ENCODE data around the gene CSTPP1.
"Not testable (repeated sequence)": the region's sequence is repeated elsewhere in the genome, so short reads cannot be mapped to it uniquely, and the experiment has no call there.

The CSTPP1 gene

DNA sequence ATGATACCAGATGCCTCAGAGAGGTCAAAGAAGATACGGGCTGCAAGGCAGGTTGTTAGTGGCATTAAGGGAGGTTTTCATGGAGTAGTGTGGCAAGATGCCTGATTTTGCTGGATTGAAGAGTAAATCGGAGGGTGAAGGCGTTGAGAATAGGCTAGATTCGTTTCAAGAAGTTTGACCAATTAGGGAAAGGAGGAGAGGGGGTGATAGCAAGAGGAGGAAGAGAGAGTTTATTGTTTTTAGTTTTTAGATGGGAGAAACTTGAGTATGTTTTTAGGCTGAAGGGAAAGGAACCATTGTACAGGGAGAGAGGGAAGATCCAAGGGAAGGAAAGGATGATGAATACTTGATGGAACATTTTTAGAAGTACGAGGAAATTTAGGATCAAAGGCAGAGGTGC, 16.5 kb downstream of the CSTPP1 start:
- no peak for DNase-seq (ENCODE audit: low read depth)

DNA sequence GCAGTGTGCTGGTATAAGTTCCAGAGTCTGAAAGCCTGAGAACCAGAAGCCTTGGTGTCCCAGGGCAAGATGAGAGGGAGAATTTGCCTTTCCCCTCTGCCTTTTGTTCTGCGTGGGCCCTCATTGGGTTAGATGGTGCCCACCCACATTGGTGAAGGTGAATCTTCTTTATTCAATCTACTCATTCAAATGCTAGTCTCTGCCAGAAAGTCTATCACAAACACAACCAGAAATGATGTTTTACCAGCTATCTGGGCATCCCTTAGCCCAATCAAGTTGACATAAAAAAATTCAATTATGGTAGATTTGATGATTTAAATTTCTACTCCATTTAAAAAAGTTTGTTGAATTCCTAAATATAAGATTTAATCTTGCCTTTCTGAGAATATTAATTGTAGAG, 22.2 kb downstream of the CSTPP1 start:
- no peak for DNase-seq (ENCODE audit: low read depth)

DNA sequence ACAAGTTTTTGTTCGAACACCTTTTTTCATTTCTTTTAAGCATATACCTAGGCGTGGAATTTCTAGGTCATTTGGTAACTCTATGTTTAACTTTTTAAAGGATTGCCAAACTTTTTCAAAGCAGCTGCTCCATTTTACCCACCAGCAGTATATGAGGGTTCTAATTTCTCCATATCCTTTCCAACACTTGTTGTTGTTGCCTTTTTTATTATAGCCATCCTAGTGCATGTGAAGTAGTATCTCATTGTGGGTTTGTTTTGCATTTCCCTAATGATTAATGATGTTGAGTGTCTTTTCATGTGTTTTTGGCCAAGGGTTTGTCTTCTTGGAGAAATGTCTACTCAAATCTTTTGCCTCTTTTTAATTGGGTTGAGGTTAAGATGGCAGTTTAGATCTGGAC, 24.5 kb downstream of the CSTPP1 start:
- no peak for DNase-seq (ENCODE audit: low read depth)

DNA sequence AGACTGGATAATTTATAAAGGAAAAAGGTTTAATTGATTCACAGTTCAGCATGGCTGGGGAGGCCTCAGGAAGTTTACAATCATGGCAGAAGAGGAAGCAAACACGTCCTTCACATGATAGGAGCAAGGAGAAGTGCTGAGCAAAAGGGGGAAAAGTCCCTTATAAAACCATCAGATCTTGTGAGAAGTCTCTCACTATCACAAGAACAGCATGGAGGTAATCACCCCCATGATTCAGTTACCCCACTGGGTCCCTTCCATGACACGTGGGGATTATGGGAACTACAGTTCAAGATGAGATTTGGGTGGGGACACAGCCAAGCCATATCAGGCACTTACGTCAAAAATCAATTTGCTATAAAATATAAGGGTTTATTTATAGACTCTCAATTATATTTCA, 25.3 kb downstream of the CSTPP1 start:
- not testable (repeated sequence) for DNase-seq (ENCODE audit: low read depth)

DNA sequence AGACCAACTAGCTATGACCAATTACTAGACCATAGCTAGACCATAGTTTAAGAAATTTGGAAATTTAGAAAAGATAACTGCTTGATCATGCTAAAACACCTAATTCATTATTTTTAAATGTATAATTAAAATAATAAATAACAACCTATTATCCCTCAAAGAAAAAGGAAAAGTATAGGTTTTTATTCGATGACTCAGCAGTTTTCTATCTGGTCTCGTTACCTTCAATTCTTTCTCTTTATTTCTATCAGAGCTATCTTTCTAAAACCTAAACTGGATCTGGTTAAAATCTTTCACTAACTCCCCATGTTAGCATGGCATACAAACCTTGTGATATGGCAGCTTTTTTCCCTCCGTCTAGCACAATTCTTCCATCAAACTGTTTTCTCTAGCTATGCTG, 27.3 kb downstream of the CSTPP1 start:
- DNase-seq (ENCODE audit: low read depth): no peak

DNA sequence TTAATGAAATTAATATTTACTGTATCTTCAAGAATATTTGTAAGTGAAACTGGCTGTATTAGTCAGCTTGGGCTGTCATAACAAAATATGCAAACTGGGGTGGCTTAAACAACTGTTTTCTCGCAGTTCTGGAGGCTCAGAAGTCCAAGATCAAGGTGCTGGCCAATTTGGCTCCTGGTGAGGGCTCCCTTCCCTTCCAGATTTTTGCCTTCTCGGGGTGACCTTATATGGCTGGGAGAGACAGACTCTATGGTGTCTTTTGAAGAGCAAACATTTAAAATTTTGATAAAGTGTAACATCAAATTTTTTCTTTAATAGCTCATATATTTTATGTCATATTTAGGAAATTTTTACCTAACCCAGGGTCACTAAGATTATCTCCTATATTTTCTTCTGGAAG, 30.2 kb downstream of the CSTPP1 start:
- no peak for DNase-seq (ENCODE audit: low read depth)

DNA sequence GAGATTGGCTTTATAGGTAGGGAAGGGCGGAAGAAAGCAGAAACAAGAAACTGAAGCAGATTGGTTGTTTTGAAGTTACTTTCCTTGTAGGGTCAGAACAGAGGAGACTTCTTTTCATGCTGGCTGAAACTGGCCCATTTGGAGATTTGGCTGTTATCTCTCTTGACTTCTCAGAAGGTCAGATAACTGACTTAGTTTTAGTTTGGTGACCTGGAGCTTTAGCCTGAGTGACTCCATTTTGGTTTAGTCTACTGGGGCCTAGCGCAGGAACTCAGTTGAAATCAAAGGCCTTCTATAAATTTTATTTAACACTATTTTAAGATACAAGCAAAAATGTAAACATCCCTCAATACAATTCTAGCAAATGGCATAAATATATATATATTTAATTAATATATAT, 31.4 kb downstream of the CSTPP1 start:
- no peak for DNase-seq (ENCODE audit: low read depth)

DNA sequence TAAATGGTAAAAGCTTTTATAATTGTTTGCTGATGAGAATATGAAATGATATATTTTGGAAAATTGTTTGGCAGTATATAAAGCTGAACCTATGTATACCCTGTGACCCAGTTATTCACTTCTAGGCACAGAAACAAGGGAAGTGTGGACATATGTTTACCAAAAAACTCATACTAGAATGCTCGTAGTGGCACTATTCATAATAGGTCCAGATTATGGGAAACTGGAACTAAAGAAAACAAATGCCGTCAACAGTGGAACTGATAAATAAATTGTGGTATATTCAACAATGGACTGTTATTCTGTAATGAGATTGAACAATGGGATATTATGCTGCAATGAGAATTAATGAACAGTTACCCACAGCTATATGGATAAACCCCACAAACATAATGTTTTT, 32.8 kb downstream of the CSTPP1 start:
- no peak for DNase-seq (ENCODE audit: low read depth)

DNA sequence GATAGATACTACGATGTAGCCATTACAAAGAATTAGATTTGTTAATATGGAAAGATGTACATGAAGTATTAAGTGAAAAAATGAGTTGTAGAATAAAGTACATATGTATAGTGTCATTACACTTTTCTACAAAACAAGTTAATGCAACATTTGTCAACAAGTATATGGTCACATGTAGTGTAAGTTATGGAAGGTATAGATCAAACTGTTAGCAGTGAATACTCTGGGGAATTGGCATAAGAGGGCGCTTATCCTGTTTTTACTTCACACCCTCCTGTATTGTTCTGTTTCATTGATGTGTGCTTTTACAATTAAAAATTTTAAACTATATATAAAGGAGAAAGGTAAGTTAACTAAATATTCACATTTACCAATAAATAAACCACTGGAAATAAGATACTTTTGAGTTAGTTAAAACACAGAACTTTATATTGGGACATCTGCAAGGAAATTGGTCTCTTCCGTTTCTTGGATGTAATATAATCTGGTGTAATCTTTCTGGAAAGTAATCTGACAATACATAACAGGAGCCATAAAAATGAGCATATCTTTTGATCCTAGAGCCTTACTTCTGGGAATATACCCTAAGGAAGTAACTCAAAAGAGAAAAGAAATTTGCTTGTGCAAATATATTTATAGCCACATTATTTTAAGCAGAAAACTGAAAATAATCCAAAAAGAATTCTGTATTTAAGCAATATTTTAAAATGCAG, 34.5 kb downstream of the CSTPP1 start:
- no peak for DNase-seq (ENCODE audit: low read depth)

DNA sequence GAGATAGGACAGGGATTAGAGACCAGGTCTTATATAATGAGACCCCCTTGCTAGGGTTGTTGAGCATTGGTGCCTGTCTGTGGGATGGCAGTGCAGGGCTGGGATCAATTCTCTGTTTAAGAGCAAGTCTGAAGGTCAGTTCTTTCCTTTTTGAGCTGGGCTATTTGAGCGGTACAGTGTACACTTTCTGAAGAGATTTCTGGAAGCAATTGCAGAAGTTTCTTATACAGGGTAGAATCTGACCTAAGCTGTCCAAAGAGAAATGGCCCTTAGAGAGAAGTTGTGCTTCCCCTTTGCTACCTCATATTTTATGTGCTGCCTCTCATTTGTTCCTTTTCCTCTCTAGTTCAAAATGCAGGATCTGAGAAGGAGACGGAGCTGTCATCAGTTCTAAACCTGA, 35.8 kb downstream of the CSTPP1 start:
- DNase-seq (ENCODE audit: low read depth): no peak

DNA sequence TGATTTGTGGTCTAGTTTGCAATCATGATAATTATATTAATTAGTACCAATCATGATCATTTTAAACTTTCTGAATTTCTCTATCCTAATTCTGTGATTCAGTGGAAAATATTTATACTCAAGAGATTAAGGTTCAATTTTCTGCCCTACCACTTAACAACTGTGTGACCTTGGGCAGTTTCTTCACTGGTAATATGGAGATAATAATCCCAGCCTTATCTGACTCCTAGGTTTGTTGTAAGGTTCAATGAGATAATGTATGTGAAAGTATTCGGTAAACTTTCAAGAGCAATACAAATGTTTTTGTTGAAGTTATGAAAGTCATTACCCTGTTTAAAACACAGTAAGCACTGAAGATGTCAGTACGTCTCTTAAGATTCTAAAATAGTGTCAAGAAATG, 36.3 kb downstream of the CSTPP1 start:
- no peak for DNase-seq (ENCODE audit: low read depth)

DNA sequence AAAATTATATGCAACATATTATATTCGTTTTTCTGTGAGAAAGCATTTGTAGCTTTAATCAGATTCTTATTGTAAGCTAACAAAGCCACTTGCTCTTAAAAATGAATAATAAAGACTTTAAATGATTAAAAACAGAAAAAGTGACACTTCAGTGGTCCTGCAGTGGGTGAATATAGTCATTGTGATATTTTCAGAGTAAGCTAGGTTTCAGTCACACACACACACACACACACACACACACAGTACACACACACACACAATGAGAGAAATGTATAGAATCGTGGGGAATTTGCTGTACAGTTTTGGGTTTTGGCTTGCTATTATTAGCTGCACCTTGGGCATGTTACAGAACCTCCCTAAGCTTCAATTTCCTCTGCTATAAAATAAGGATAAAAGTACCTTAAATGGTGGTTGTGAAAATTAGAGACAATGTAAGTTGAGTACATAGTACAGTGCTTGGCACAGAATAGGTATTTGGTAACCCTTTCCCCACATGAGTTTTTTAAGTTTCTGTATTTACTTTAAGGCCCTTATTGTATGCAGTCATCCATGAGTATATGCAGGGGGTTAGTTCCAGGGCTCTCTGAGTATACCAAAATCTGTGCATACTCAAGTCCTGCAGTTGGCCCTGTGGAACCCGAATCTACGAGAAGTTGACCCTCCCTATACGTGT, 39.8 kb downstream of the CSTPP1 start:
- DNase-seq (ENCODE audit: low read depth): no peak

DNA sequence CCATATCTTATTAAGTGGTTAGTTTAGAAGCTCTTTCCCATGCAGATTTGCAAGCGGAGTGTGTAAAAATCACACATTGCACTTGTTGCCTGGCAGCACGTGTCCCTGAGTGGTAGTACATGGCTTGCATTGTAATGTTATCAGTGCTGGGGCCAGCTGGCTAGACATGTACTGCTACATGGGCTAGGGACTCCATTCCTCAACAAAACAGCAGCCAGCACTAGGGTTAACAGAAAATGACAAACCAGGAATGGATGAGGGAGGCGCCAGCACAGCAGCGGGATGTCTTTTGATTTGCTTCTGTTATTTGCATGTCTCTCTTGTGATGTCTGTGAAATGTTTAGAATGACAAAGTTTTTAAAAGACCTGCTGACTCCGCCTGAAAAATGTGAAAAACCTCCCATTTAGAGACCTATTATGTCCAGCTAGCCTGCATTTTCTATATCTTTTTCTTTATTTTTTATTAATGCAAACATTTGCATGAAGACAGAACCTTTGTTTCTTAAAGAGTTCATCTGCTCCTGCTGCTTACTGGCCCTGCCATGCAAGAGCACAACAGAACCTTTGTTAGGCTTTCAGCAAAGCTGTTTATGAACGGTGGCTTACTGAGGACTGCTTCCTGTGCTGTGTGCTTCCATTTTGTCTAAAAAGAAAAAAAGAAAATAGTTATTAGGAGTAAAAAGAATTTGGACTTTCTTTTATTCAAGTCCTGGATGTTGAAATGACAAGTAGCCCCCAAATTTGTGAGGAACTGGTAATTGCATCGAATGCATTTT, 40.7 kb downstream of the CSTPP1 start:
- no peak for DNase-seq (ENCODE audit: low read depth)

DNA sequence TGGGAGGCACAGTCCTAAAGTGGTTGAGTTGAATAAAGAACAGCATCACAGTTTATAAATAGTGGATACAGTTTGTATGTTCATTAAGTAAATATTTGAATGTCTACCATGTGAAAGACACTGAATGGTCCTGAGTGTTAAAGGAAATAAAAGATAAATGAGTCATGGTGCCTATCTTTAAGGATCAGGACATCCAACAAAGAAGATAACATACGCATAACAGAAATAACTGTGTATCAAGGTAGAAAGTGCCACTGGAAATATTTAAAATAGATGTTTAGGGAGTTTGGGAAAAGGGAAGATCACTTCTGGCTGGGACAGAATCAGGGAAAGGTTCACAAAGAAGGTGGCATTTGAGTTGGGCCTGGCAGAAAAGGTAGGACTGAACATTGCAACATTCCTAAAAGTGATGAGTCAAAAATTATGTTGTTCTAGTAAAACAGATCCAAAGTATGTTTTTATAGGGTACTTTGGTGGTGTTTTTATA, 41.5 kb downstream of the CSTPP1 start:
- DNase-seq (ENCODE audit: low read depth): peak; percentile 67

DNA sequence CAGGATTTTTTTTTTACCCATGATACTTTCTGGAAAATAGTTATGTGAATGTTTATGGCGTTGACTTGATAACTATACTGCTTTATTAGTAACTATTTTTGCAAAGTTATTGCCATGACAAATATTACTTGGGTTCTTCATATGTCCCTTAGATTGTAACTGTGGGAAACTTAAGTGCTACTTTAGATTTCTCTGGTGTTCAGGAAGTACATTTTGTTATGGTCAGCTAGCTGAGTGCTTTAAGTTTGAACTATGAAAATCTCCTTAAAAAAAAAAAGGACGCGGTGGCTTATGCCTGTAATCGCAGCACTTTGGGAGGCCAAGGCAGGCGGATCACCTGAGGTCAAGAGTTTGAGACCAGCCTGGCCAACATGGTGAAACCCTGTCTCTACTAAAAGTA, 42.8 kb downstream of the CSTPP1 start:
- DNase-seq (ENCODE audit: low read depth): no peak

DNA sequence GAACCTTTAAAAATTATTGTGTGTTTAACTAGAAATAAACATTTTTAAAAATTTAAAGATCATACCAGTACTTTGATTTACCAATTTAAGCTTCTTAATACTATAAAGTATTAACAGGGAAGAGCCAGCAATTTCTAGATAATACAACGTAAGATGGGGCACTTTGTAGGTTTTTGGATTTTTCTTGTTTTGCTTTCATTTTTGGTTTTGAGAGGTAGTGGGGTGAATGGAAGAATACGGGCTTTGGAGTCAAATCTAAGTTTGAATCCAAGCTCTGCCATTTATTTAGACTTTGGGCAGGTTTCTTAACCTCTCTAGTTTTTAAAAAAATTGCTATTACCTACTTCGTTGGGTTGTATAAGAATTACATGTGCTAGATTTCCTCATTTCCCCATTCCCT, 44.9 kb downstream of the CSTPP1 start:
- DNase-seq (ENCODE audit: low read depth): no peak

DNA sequence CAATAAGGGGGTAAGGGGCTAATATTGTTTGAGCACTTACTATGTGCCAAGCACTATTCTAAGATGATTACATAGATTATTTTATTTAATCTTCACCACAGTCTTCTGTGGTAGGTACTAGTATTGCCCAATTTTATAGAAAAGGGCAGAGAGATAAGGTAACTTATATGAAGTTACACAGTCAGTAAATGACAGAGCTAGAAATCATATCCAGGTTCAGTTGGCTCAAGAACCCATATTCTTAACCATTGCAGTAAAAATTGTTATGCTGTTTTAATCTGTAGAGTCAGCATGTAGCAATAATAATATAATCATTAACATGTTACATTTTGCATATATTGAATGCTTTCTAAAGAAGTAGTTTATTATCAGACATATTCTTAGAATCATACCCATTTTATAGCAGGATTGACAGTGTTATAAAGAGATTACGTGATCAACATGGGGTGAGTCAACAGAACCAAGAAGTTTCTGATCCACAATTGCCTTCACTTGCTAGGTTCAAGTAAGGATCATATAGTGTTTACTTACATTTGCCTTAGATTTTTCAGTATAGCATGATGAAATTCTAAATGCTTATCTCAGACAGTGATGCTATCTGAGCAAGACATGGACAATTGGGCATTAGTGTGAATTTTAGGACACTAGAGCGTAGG, 46.4 kb downstream of the CSTPP1 start:
- DNase-seq (ENCODE audit: low read depth): no peak

DNA sequence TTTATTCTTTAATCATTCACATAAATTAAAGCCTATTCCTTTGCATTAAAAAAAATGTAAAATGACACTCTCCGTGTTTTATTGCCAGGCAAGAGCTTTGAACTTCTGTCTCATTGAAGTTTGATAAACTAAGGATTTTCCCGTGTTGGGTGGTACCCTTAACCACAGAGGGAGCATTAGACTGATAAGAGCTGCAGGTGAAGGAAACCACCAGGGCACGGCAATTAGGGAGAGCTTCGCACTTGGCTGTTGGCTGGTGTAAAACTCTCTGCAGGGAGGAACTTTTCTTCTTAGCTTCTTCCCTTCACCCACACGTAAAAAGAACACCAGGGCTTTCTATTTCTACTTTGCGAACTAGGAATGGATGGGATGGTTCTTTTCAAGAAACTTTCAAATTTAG, 47.0 kb downstream of the CSTPP1 start:
- DNase-seq (ENCODE audit: low read depth): no peak

DNA sequence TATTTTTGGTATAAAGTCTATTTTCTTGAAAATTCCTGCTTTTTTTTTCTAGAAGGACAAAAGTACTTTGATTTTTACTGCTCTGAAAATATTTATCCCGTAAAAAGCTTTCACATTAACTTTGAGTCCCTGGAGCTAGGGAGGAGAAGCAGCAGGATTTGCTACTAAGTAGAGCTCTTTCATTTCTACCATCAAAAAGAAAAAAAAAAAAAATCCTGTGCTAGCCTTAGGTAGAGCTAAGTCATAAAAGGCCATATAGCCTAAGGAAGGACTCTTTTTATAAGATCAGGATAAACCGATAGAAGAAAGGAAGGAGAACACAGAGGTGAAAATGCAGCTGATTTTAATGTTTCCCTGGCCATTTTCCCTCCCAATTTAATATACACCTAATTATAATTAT, 48.0 kb downstream of the CSTPP1 start:
- DNase-seq (ENCODE audit: low read depth): no peak

DNA sequence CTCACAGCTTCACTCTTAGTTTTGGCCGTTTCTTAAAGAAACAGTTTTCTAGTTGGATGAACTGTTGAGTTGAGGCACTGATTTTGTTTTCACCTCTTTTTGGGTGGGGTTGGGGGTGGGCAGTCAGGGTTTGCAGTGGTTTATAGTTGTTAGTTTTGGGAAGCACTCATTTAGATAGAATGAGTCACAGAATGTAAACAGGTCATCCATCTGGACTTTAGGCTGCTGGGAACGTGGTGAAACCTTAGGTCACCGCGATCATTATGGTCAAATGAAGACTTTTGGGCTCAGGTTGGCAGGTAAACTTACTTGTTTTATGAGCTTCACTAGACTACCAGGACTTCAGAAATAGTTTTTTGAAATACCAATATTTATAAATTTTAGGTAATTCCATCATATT, 48.4 kb downstream of the CSTPP1 start:
- peak; percentile 9 for DNase-seq (ENCODE audit: low read depth)

DNA sequence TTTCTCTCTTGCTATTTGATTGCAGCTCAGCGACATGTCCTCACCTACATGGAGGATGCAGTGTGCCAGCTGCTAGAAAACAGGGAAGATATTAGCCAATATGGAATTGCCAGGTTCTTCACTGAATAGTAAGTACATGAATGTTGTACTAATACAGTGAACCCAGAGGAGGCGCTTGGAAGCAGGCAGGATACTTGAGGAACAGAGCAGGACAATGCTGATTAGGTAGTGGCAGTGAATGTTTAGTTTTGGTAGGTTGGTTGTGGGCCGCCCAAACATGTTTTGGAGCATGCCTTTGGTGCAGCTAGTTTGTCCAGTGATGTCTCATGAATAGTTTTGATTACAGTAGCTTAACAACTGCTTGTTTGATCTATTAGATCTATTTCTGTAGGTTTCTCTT, 50.6 kb downstream of the CSTPP1 start:
- DNase-seq (ENCODE audit: low read depth): no peak

DNA sequence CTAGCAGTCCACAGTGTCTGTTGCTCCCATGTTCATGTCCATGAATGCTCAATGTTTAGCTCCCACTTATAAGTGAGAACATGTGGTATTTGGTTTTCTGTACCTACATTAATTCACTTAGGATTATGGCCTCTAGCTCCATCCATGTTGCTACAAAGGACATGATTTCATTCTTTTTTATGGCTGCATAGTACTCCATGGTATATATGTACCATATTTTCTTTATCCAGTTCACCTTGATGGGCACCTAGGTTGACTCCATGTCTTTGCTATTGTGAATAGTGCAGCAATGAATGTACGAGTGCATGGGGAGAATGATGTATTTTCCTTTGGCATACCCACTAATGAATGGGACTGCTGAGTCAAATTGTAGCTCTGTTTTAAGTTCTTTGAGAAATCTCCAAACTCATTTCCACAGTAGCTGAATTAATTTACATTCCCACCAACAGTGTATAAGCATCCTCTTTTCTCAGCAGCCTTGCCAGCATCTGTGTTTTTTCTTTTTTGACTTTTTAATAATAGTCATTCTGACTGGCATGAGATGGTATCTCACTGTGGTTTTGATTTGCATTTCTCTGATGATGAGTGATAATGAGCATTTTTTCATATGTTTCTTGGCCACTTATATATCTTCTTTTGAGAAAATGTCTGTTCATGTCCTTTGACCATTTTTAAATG, 53.4 kb downstream of the CSTPP1 start:
- DNase-seq (ENCODE audit: low read depth): not testable (repeated sequence)

All from EH (cell line).